HG02943 (cell line): ENCODE data around the gene MEIS1.

Experiments
- ATAC-seq: cut with Tn5 transposase; IDR thresholded peaks from one replicate; pipeline ENCODE4 v1.9.1; 2021; ENCODE audit warnings: mild to moderate bottlenecking, low read depth, moderate library complexity; ENCODE audit not compliant: unreplicated experiment

MEIS1 gene

GRCh38 chr2:66443186-66443978 is 8.5 kb downstream of the MEIS1 start:
- ATAC-seq: no peak

GRCh38 chr2:66443979-66444861 is 9.3 kb downstream of the MEIS1 start:
- ATAC-seq: no peak

- ATAC-seq: no peak
These were observed 10.4 kb downstream of the MEIS1 start for GRCh38 chr2:66445076-66445924.

GRCh38 chr2:66445925-66446871 is 11.3 kb downstream of the MEIS1 start:
- ATAC-seq: no peak

GRCh38 chr2:66446941-66447340 is 12.0 kb downstream of the MEIS1 start:
- ATAC-seq: no peak

- no peak for ATAC-seq
These were observed 12.8 kb downstream of the MEIS1 start for GRCh38 chr2:66447677-66448076.

GRCh38 chr2:66448136-66448991 is 13.4 kb downstream of the MEIS1 start:
- ATAC-seq: no peak

- no peak for ATAC-seq
These were observed 17.3 kb downstream of the MEIS1 start for GRCh38 chr2:66452214-66452613.

GRCh38 chr2:66452917-66453316 is 18.0 kb downstream of the MEIS1 start:
- no peak for ATAC-seq

GRCh38 chr2:66455490-66455889 is 20.6 kb downstream of the MEIS1 start:
- no peak for ATAC-seq

GRCh38 chr2:66456183-66457041 is 21.5 kb downstream of the MEIS1 start:
- no peak for ATAC-seq

GRCh38 chr2:66457545-66457944 is 22.6 kb downstream of the MEIS1 start:
- no peak for ATAC-seq

GRCh38 chr2:66460031-66460430 is 25.1 kb downstream of the MEIS1 start:
- no peak for ATAC-seq

GRCh38 chr2:66461001-66461663 is 26.2 kb downstream of the MEIS1 start:
- ATAC-seq: no peak

- no peak for ATAC-seq
These were observed 27.0 kb downstream of the MEIS1 start for GRCh38 chr2:66461664-66462500.

- ATAC-seq: no peak
These were observed 27.5 kb downstream of the MEIS1 start for GRCh38 chr2:66462501-66462825.
